Middle frontal gyrus (tissue), 1 donor: ENCODE results near the gene RYR3.
A peak's percentile ranks its signal among the peaks of the same experiment; 100 is the strongest.

Experiments used
- DNase-seq: peaks from one replicate; pipeline ENCODE4 v3.0.0-alpha.2; 2015; ENCODE audit warnings: low spot score; ENCODE audit errors: extremely low spot score

The RYR3 gene

GRCh38 chr15:33699691-33700447, 389.1 kb downstream of the RYR3 start:
- no peak for DNase-seq

- DNase-seq: peak; percentile 37
Measured at GRCh38 chr15:33700695-33701303, 390.0 kb downstream of the RYR3 start.

GRCh38 chr15:33701304-33701696, 390.5 kb downstream of the RYR3 start:
- DNase-seq: no peak

- no peak for DNase-seq
Measured at GRCh38 chr15:33706173-33706572, 395.4 kb downstream of the RYR3 start.

GRCh38 chr15:33710748-33711147, 400.0 kb downstream of the RYR3 start:
- DNase-seq: no peak

- DNase-seq: no peak
Measured at GRCh38 chr15:33716025-33716424, 405.3 kb downstream of the RYR3 start.

- DNase-seq: no peak
Measured at GRCh38 chr15:33720952-33721351, 410.2 kb downstream of the RYR3 start.

GRCh38 chr15:33722005-33722672, 411.4 kb downstream of the RYR3 start:
- DNase-seq: no peak

GRCh38 chr15:33722673-33723015, 411.9 kb downstream of the RYR3 start:
- no peak for DNase-seq

- DNase-seq: no peak
Measured at GRCh38 chr15:33724321-33725036, 413.7 kb downstream of the RYR3 start.

- DNase-seq: no peak
Measured at GRCh38 chr15:33729653-33730052, 418.9 kb downstream of the RYR3 start.

GRCh38 chr15:33730815-33731214, 420.0 kb downstream of the RYR3 start:
- DNase-seq: no peak

GRCh38 chr15:33735143-33735542, 424.4 kb downstream of the RYR3 start:
- DNase-seq: no peak

- no peak for DNase-seq
Measured at GRCh38 chr15:33735637-33736247, 425.0 kb downstream of the RYR3 start.

- DNase-seq: no peak
Measured at GRCh38 chr15:33737687-33738601, 427.2 kb downstream of the RYR3 start.

GRCh38 chr15:33738941-33739664, 428.3 kb downstream of the RYR3 start:
- no peak for DNase-seq

GRCh38 chr15:33742306-33742705, 431.5 kb downstream of the RYR3 start:
- DNase-seq: no peak

GRCh38 chr15:33742800-33743199, 432.0 kb downstream of the RYR3 start:
- no peak for DNase-seq

- no peak for DNase-seq
Measured at GRCh38 chr15:33746203-33746602, 435.4 kb downstream of the RYR3 start.

- DNase-seq: no peak
Measured at GRCh38 chr15:33753012-33753411, 442.2 kb downstream of the RYR3 start.
